Natural killer cell (primary cell): ENCODE results near the gene IRX1. TPM values are rescaled to one million over a fixed set of nuclear protein-coding genes. Genes with fewer than 3 reads are reported as not detected.
A peak's percentile ranks its signal among the peaks of the same experiment; 100 is the strongest.

Experiments used
- ATAC-seq, 3 donors: fragments of 150-1000 bp in 2 of 3; fragments of 200-7000 bp in 1 of 3; cut with Tn5 transposase; 1 replicate in 1 of 3; 2 replicates in 2 of 3; pipeline ENCODE4 v1.10.0; 2021; ENCODE audit warnings: mild to moderate bottlenecking in 2 of 3, moderate library complexity in 2 of 3
- DNase-seq, 2 donors: peaks; one replicate each; pipeline versions ENCODE4 v3.0.0 to v3.0.0-alpha.2; 2013 to 2021; ENCODE audit warnings: mixed read lengths in 1 of 2
- H3K27ac ChIP-seq: one replicate; pipeline ENCODE4 v1.5.1; 2013; ENCODE audit warnings: mild to moderate bottlenecking, low read length
- H3K27me3 ChIP-seq: one replicate; pipeline ENCODE4 v1.6.1; 2013; ENCODE audit warnings: low read length; ENCODE audit not compliant: control insufficient read depth, insufficient read depth
- H3K36me3 ChIP-seq: one replicate; pipeline ENCODE4 v1.6.1; 2013; ENCODE audit warnings: low read length; ENCODE audit not compliant: control insufficient read depth, insufficient read depth
- H3K4me1 ChIP-seq: one replicate; pipeline ENCODE4 v1.6.1; 2013; ENCODE audit warnings: low read length; ENCODE audit not compliant: control insufficient read depth, insufficient read depth
- H3K4me3 ChIP-seq: one replicate; pipeline ENCODE4 v1.5.1; 2013; ENCODE audit warnings: low read length
- H3K9me3 ChIP-seq: one replicate; pipeline ENCODE4 v1.6.1; 2013; ENCODE audit warnings: low read length; ENCODE audit not compliant: control insufficient read depth, insufficient read depth
- H3K27ac Mint-ChIP-seq, 2 donors: one replicate each; pipeline ENCODE4 v1.8.0; 2022; ENCODE audit warnings: mild to moderate bottlenecking in 2 of 2, mixed read lengths in 2 of 2, moderate library complexity in 1 of 2
- H3K27me3 Mint-ChIP-seq, 2 donors: one replicate each; pipeline ENCODE4 v1.8.0; 2022; ENCODE audit warnings: low read depth in 2 of 2, mixed read lengths in 2 of 2
- H3K36me3 Mint-ChIP-seq: one replicate; pipeline ENCODE4 v1.8.0; 2022; ENCODE audit warnings: mixed read lengths
- H3K4me1 Mint-ChIP-seq, 2 donors: one replicate each; pipeline ENCODE4 v1.8.0; 2022; ENCODE audit warnings: mixed read lengths in 2 of 2
- H3K4me3 Mint-ChIP-seq: one replicate; pipeline ENCODE4 v1.8.0; 2022; ENCODE audit warnings: mild to moderate bottlenecking, moderate library complexity, mixed read lengths
- H3K9me3 Mint-ChIP-seq, 2 donors: one replicate each; pipeline ENCODE4 v1.8.0; 2022; ENCODE audit warnings: mixed read lengths in 2 of 2
- WGBS: methylation state at CpG from one replicate; pipeline ENCODE4 v1.1.7; 2013; ENCODE audit warnings: missing lambda C conversion rate; ENCODE audit not compliant: insufficient coverage; 5-methylcytosine and 5-hydroxymethylcytosine counted together
- intact Hi-C: fragments of 100-400 bp; cut with micrococcal nuclease; formaldehyde crosslinking; loops from one replicate; pipeline ENCODE4 v1.14.2; 2022
- total RNA-seq, 4 donors: library from RNA; stranded (reverse); fragments of 120-200 nt in 1 of 4; gene quantifications; one replicate each; pipeline versions ENCODE4 v1.2.3 to v1.2.4, GENCODE V29; 2013 to 2022
- TF ChIP-seq, protein P1 (sequence below): fragments of 200-600 bp; IDR thresholded peaks from one replicate; pipeline ENCODE4 v1.8.0; 2022; ENCODE audit warnings: antibody characterized with exemption

The IRX1 gene
- total RNA-seq, 3 donors from 2014 or later (not counting 1 experiment from before 2014, with no cell fraction given) = not detected

- ATAC-seq = no peak
- WGBS = 80% methylated on average over 3 of the region's 4 CpGs
- H3K4me3 ChIP-seq = no peak overlapping the region
- peaks cover 9 to 17% of the 10 kb centered on the region in 2 donors for H3K27me3 Mint-ChIP-seq
- TF ChIP-seq, protein P1, sequence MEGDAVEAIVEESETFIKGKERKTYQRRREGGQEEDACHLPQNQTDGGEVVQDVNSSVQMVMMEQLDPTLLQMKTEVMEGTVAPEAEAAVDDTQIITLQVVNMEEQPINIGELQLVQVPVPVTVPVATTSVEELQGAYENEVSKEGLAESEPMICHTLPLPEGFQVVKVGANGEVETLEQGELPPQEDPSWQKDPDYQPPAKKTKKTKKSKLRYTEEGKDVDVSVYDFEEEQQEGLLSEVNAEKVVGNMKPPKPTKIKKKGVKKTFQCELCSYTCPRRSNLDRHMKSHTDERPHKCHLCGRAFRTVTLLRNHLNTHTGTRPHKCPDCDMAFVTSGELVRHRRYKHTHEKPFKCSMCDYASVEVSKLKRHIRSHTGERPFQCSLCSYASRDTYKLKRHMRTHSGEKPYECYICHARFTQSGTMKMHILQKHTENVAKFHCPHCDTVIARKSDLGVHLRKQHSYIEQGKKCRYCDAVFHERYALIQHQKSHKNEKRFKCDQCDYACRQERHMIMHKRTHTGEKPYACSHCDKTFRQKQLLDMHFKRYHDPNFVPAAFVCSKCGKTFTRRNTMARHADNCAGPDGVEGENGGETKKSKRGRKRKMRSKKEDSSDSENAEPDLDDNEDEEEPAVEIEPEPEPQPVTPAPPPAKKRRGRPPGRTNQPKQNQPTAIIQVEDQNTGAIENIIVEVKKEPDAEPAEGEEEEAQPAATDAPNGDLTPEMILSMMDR = no peak
- no peaks in the 10 kb centered on the region for H3K36me3 ChIP-seq
- DNase-seq = no peak
- H3K27ac Mint-ChIP-seq = no peak overlapping the region
- no peak overlapping the region for H3K4me3 Mint-ChIP-seq
- intact Hi-C loops = no loop called here
- no peaks in the 10 kb centered on the region for H3K36me3 Mint-ChIP-seq
- no peaks in the 10 kb centered on the region for H3K27me3 ChIP-seq
- no peaks in the 10 kb centered on the region for H3K4me1 ChIP-seq
- H3K4me1 Mint-ChIP-seq = no peaks in the 10 kb centered on the region
- H3K27ac ChIP-seq = no peak overlapping the region
- H3K9me3 Mint-ChIP-seq = peaks cover 0 to 7% of the 10 kb centered on the region in 2 donors
- H3K9me3 ChIP-seq = peaks cover 6% of the 10 kb centered on the region
Measured at GRCh38 chr5:3625626-3626025, 30.0 kb downstream of the IRX1 start.

DNA sequence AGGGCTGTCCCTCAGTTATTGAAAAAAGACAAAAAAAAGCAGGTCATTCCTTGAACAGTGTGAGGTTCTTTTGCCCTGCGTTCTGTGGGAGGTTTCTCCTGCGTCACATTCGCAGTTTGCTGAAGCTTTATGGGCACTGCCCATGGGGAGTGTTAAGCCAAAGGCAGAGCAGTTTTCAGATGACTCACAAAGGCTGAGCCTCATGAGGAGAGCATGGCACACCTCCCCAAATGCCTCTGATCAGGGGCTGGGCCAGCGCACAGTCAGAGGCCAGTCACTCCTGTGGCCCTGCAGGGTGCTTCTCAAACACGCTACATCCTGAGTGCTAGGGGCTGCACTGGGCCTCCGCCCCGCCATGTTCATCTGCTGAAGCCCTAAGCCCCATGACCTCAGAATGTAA is 38.4 kb downstream of the IRX1 start:
- Histone ChIP-seq H3K27ac (no peak overlapping the region), H3K4me3 (no peak overlapping the region), H3K4me1 (no peaks in the 10 kb centered on the region), H3K36me3 (no peaks in the 10 kb centered on the region), H3K9me3 (no peaks in the 10 kb centered on the region), H3K27me3 (no peaks in the 10 kb centered on the region)
- Mint-ChIP-seq H3K9me3 (no peaks in the 10 kb centered on the region), H3K4me1 (no peaks in the 10 kb centered on the region), H3K36me3 (no peaks in the 10 kb centered on the region), H3K27ac (no peak overlapping the region), H3K4me3 (no peak overlapping the region), H3K27me3 (no peaks in the 10 kb centered on the region)
- DNase-seq (no peak), ATAC-seq (peak in 1 of 3 donors; percentile 24)
- intact Hi-C loops = no loop called here
- 90% methylated on average over 7 of the region's 7 CpGs for WGBS
- TF ChIP-seq, protein P1 = no peak

DNA sequence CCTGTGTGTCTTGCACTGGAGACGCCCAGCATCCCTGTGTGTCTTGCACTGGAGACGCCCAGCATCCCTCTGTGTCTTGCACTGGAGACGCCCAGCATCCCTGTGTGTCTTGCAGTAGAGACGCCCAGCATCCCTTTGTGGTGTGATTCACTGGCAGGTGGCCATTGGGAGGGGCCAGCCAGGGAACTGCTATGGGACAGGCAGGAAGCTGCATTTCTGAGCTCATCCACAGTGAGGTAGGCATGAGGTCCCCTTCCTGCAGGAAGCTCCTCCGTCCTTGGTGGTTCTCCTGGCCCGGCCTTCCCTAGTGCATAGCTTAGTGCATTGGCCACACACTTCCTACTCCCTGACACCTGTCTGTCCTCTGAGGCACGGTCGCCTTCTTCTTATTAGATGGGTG is 43.5 kb downstream of the IRX1 start:
- WGBS = 69% methylated on average over 7 of the region's 8 CpGs
- intact Hi-C loops = no loop called here
- Mint-ChIP-seq H3K27me3 (peaks cover 3 to 8% of the 10 kb centered on the region in 2 donors), H3K9me3 (peaks cover 0 to 2% of the 10 kb centered on the region in 2 donors), H3K36me3 (no peaks in the 10 kb centered on the region), H3K4me1 (no peaks in the 10 kb centered on the region), H3K27ac (no peak overlapping the region), H3K4me3 (no peak overlapping the region)
- ATAC-seq (no peak), DNase-seq (no peak)
- Histone ChIP-seq H3K27me3 (no peaks in the 10 kb centered on the region), H3K27ac (no peak overlapping the region), H3K4me3 (no peak overlapping the region), H3K4me1 (no peaks in the 10 kb centered on the region), H3K9me3 (peaks cover 2% of the 10 kb centered on the region), H3K36me3 (no peaks in the 10 kb centered on the region)
- TF ChIP-seq, protein P1 = no peak

DNA sequence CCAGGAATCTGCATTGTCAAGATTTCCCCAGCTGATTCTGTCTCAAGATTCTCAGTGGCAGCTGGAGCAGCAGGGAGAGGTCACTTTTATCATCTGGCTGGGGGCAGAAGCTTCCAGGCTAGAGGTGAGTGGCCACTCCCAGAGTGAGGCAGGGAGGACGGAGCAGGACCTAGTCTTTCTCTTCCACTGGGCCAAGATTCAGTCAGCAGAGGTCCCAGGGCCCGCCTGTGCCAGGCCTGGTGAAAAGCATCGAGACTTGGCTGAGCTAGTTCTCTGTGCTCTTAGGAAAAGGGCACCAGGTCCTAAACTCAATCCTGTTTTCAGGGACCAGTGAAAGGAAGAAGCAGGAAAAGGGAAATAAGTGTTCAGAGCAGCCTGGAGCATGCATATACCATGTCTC is 46.6 kb downstream of the IRX1 start:
- intact Hi-C loops = no loop called here
- Mint-ChIP-seq H3K9me3 (peaks cover 0 to 2% of the 10 kb centered on the region in 2 donors), H3K27ac (no peak overlapping the region), H3K36me3 (no peaks in the 10 kb centered on the region), H3K4me3 (no peak overlapping the region), H3K27me3 (peaks cover 5 to 8% of the 10 kb centered on the region in 2 donors), H3K4me1 (no peaks in the 10 kb centered on the region)
- Histone ChIP-seq H3K27ac (no peak overlapping the region), H3K36me3 (no peaks in the 10 kb centered on the region), H3K4me1 (no peaks in the 10 kb centered on the region), H3K9me3 (peaks cover 2% of the 10 kb centered on the region), H3K4me3 (no peak overlapping the region), H3K27me3 (no peaks in the 10 kb centered on the region)
- ATAC-seq (no peak), DNase-seq (no peak)
- whole genome bisulfite sequencing = 70% methylated on average over 3 of the region's 3 CpGs
- TF ChIP-seq, protein P1 = no peak
